Measurements from ENCODE around the gene LOXL1. TPM values are rescaled to one million over a fixed set of nuclear protein-coding genes. Genes with fewer than 3 reads are reported as not detected.
A peak's percentile ranks its signal among the peaks of the same experiment; 100 is the strongest.

Gene LOXL1
- total and polyA plus RNA-seq, 2 of the 13 experiments (the other 11 are each of a cell fraction or from before 2014, with no cell fraction given) = 0.51 to 1.3 TPM

GRCh38 chr15:73936181-73936580 is 9.9 kb downstream of the LOXL1 start:
- H2AFZ ChIP-seq (ENCODE audit: low read length) = no peak overlapping the region
- H3K4me2 ChIP-seq (ENCODE audit: low read depth, low read length) = no peak overlapping the region
- peak; percentile 77 for ATAC-seq
- no TSS peak for BruUV-seq (replicated peaks)
- H3K36me3 ChIP-seq (replicated peaks in 1 of 2; ENCODE audit: control insufficient read depth in 1 of 2, insufficient read depth in 2 of 2, low read length in 2 of 2) = no peaks in the 10 kb centered on the region
- H3K4me3 ChIP-seq (replicated peaks in 1 of 3; ENCODE audit: insufficient read depth in 1 of 3, low read depth in 2 of 3, low read length in 3 of 3) = no peak overlapping the region
- in situ Hi-C loops (cut with HindIII; ENCODE audit: extremely low pct_ligation_motif_present, low pct_unique_long_range_greater_than_20kb) = no loop called here
- WGBS (ENCODE audit: low lambda C conversion rate) = 4% methylated on average over 3 of the region's 5 CpGs
- peaks cover 5 to 32% of the 10 kb centered on the region in 2 experiments; a peak in 3 of 5 replicates for H3K27me3 ChIP-seq (ENCODE audit: control insufficient read depth in 1 of 2, insufficient read depth in 2 of 2, low read length in 2 of 2)
- DNase-seq (ENCODE audit: low spot score) = no peak
- H3K4me1 ChIP-seq (ENCODE audit: insufficient read depth, low read length) = peaks cover 11% of the 10 kb centered on the region
- H3K9me3 ChIP-seq (ENCODE audit: low read length) = no peaks in the 10 kb centered on the region
- no peak overlapping the region for H3K9ac ChIP-seq (ENCODE audit: insufficient read depth, low read depth, low read length)
- intact Hi-C loops (cut with micrococcal nuclease; ENCODE audit: unreplicated experiment) = no loop called here
- POLR2A ChIA-PET = no interaction called here
- peaks cover 3% of the 10 kb centered on the region for H4K20me1 ChIP-seq (ENCODE audit: insufficient read depth, low read length)
- no peak for FAIRE-seq
- no peaks in the 10 kb centered on the region for H3K79me2 ChIP-seq (ENCODE audit: insufficient read depth, low read length)
- no peak overlapping the region for H3K27ac ChIP-seq (ENCODE audit: extremely low read length, insufficient read depth, low read length)
- TF ChIP-seq MAFF (IDR thresholded peaks at IDR 0.05; ENCODE audit: low read depth, low read length) = peak; percentile 26; the same call in 1 of the 2 replicates
- no peak for TF ChIP-seq HNF1B (CRISPR knock-in tag; IDR thresholded peaks at IDR 0.05)
- TF ChIP-seq GFI1 (CRISPR knock-in tag; IDR thresholded peaks at IDR 0.05; ENCODE audit: borderline replicate concordance) = no peak
- peak in 1 of 2 experiments; percentile 34; a peak in 3 of 4 replicates for TF ChIP-seq MAFK (conservative IDR thresholded peaks at IDR 0.05 in 1 of 2, IDR thresholded peaks at IDR 0.05 in 1 of 2; ENCODE audit: low read length in 2 of 2)
- peak; percentile 13; the same call in 1 of the 2 replicates for TF ChIP-seq ZBTB33 (CRISPR knock-in tag; IDR thresholded peaks at IDR 0.05)
- CTCF ChIA-PET (ENCODE audit: low intra/inter-chr PET ratio, low total read pairs) = no interaction called here
